WTC11 (cell line): ENCODE measurements around the gene MITF. TPM values are rescaled to one million over a fixed set of nuclear protein-coding genes. Genes with fewer than 3 reads are reported as not detected.

Experiments used
- ATAC-seq: fragments of 200-7000 bp; cut with Tn5 transposase; 2 replicates; pipeline ENCODE4 v1.10.0; 2021; ENCODE audit warnings: mild to moderate bottlenecking, moderate library complexity
- CTCF ChIA-PET: fragments of 300-600 bp; sonication (Branson Sonifier 250); formaldehyde crosslinking; loops from one replicate; lab custom pipeline; 2021; ENCODE audit warnings: antibody characterized with exemption; lab: Charles Lee
- POLR2A ChIA-PET: fragments of 350-600 bp; sonication (Branson Sonifier 250); formaldehyde crosslinking; loops from one replicate; lab custom pipeline; 2021; ENCODE audit warnings: antibody characterized with exemption; lab: Charles Lee
- DNase-seq: peaks from one replicate; pipeline ENCODE4 v3.0.0; 2021; ENCODE audit warnings: low spot score
- H3K27ac Mint-ChIP-seq: 2 replicates; pipeline ENCODE4 v1.8.0; 2021; ENCODE audit warnings: mixed read lengths
- H3K27me3 Mint-ChIP-seq: 2 replicates; pipeline ENCODE4 v1.8.0; 2021; ENCODE audit warnings: low read depth, mild to moderate bottlenecking, moderate library complexity, mixed read lengths
- H3K36me3 Mint-ChIP-seq: 2 replicates; pipeline ENCODE4 v1.8.0; 2021; ENCODE audit warnings: mixed read lengths
- H3K4me1 Mint-ChIP-seq: 2 replicates; pipeline ENCODE4 v1.8.0; 2022; ENCODE audit warnings: mixed read lengths
- H3K4me3 Mint-ChIP-seq: 2 replicates; pipeline ENCODE4 v1.8.0; 2021; ENCODE audit warnings: mild to moderate bottlenecking, moderate library complexity, mixed read lengths
- H3K9me3 Mint-ChIP-seq: 2 replicates; pipeline ENCODE4 v1.8.0; 2021; ENCODE audit warnings: mixed read lengths
- CTCF ChIP-seq: fragments of 200-600 bp; IDR thresholded peaks from 2 replicates; pipeline ENCODE4 v1.8.0; 2022; ENCODE audit warnings: antibody characterized with exemption
- ESRRA ChIP-seq: sonication (generic); formaldehyde crosslinking; IDR thresholded peaks from 2 replicates; pipeline ENCODE4 v1.8.1; 2022; ENCODE audit warnings: mild to moderate bottlenecking, missing genetic modification reagents, borderline replicate concordance
- ETV6 ChIP-seq: sonication (generic); formaldehyde crosslinking; IDR thresholded peaks from 2 replicates; pipeline ENCODE4 v1.8.1; 2022; ENCODE audit warnings: mild to moderate bottlenecking, missing genetic modification reagents
- FOXP4 ChIP-seq: sonication (generic); formaldehyde crosslinking; IDR thresholded peaks from 2 replicates; pipeline ENCODE4 v1.8.0; 2022; ENCODE audit warnings: mild to moderate bottlenecking, missing genetic modification reagents
- HMGA2 ChIP-seq: fragments of 250-450 bp; sonication (Bioruptor Pico); IDR thresholded peaks from 2 replicates; pipeline ENCODE4 v1.4.0; 2021; ENCODE audit warnings: mild to moderate bottlenecking, moderate library complexity
- JAZF1 ChIP-seq: fragments of 250-450 bp; sonication (Bioruptor Pico); IDR thresholded peaks from 2 replicates; pipeline ENCODE4 v1.9.0; 2021; ENCODE audit warnings: moderate library complexity, mild to moderate bottlenecking, inconsistent platforms
- MYBL2 ChIP-seq: sonication (generic); formaldehyde crosslinking; IDR thresholded peaks from 2 replicates; pipeline ENCODE4 v1.8.1; 2023; ENCODE audit warnings: mild to moderate bottlenecking, moderate library complexity, missing genetic modification reagents
- NFATC4 ChIP-seq: fragments of 250-450 bp; sonication (Bioruptor Pico); IDR thresholded peaks from 2 replicates; pipeline ENCODE4 v1.9.0; 2021; ENCODE audit warnings: mild to moderate bottlenecking
- NFYB ChIP-seq: sonication (generic); formaldehyde crosslinking; conservative IDR thresholded peaks from 2 replicates; pipeline ENCODE4 v1.8.0; 2022; ENCODE audit warnings: low read depth, missing genetic modification reagents
- NR1H2 ChIP-seq: sonication (generic); formaldehyde crosslinking; IDR thresholded peaks from 2 replicates; pipeline ENCODE4 v1.9.0; 2021; ENCODE audit warnings: mild to moderate bottlenecking, moderate library complexity, missing genetic modification reagents
- OVOL2 ChIP-seq: fragments of 250-450 bp; sonication (Bioruptor Pico); IDR thresholded peaks from 2 replicates; pipeline ENCODE4 v1.9.0; 2021; ENCODE audit warnings: mild to moderate bottlenecking, borderline replicate concordance
- SP1 ChIP-seq: sonication (generic); formaldehyde crosslinking; conservative IDR thresholded peaks from 2 replicates; pipeline ENCODE4 v1.8.1; 2022; ENCODE audit warnings: missing genetic modification reagents
- TCF7 ChIP-seq: sonication (generic); formaldehyde crosslinking; IDR thresholded peaks from 2 replicates; pipeline ENCODE4 v1.8.0; 2022; ENCODE audit warnings: mild to moderate bottlenecking, low read depth, missing genetic modification reagents, moderate library complexity
- ZNF121 ChIP-seq: sonication (generic); formaldehyde crosslinking; IDR thresholded peaks from 2 replicates; pipeline ENCODE4 v1.8.0; 2023; ENCODE audit warnings: missing genetic modification reagents
- ZNF263 ChIP-seq: sonication (generic); formaldehyde crosslinking; IDR thresholded peaks from 2 replicates; pipeline ENCODE4 v1.8.1; 2022; ENCODE audit warnings: low read depth, mild to moderate bottlenecking, moderate library complexity, missing genetic modification reagents
- ZNF396 ChIP-seq: fragments of 250-450 bp; sonication (Bioruptor Pico); IDR thresholded peaks from 2 replicates; pipeline ENCODE4 v1.8.0; 2021; ENCODE audit warnings: mild to moderate bottlenecking, moderate library complexity, borderline replicate concordance
- ZNF425 ChIP-seq: fragments of 250-450 bp; sonication (Bioruptor Pico); conservative IDR thresholded peaks from 2 replicates; pipeline ENCODE4 v1.9.0; 2021; ENCODE audit warnings: mild to moderate bottlenecking
- ZNF671 ChIP-seq: fragments of 250-450 bp; sonication (Bioruptor Pico); IDR thresholded peaks from 2 replicates; pipeline ENCODE4 v1.8.0; 2021; ENCODE audit warnings: mild to moderate bottlenecking
- total RNA-seq: library from RNA; stranded (reverse); gene quantifications from 3 replicates; pipeline ENCODE4 v1.2.3, GENCODE V29; 2021

Gene MITF
- total RNA-seq, 1 experiment from 2014 or later, result 1.3 TPM

GRCh38 chr3:69772152-69772867, 33.0 kb downstream of the MITF start (continued):
- TF ChIP-seq SP1 (no peak), ZNF263 (no peak), FOXP4 (CRISPR knock-in tag) (no peak), NR1H2 (CRISPR knock-in tag) (no peak)
- TF ChIP-seq, all 79 proteins: peak for 0

GRCh38 chr3:69774029-69774428, 34.8 kb downstream of the MITF start:
- Mint-ChIP-seq H3K4me1 (peaks cover 13% of the 10 kb centered on the region), H3K4me3 (no peak overlapping the region), H3K9me3 (no peaks in the 10 kb centered on the region), H3K27me3 (no peaks in the 10 kb centered on the region; the same call in 1 of the 2 replicates), H3K36me3 (no peaks in the 10 kb centered on the region), H3K27ac (no peak overlapping the region)
- POLR2A ChIA-PET, result no interaction called here
- ATAC-seq (no peak), DNase-seq (no peak)
- CTCF ChIA-PET, result no interaction called here
- TF ChIP-seq JAZF1 (CRISPR knock-in tag) (no peak), CTCF (no peak), ZNF396 (CRISPR knock-in tag) (no peak), ETV6 (CRISPR knock-in tag) (no peak), OVOL2 (no peak), TCF7 (CRISPR knock-in tag) (no peak)

- DNase-seq (no peak), ATAC-seq (no peak)
- POLR2A ChIA-PET, result no interaction called here
- Mint-ChIP-seq H3K36me3 (no peaks in the 10 kb centered on the region), H3K9me3 (no peaks in the 10 kb centered on the region), H3K27ac (no peak overlapping the region), H3K27me3 (no peaks in the 10 kb centered on the region), H3K4me3 (no peak overlapping the region)
- CTCF ChIA-PET, result no interaction called here
- no peak for TF ChIP-seq MYBL2
- no peak for TF ChIP-seq HMGA2 (CRISPR knock-in tag)
- TF ChIP-seq NR1H2 (CRISPR knock-in tag), result no peak
- TF ChIP-seq ZNF121, result no peak
- no peak for TF ChIP-seq NFATC4 (CRISPR knock-in tag)
- TF ChIP-seq ESRRA (CRISPR knock-in tag), result no peak
- TF ChIP-seq ZNF671 (CRISPR knock-in tag), result no peak
- no peak for TF ChIP-seq FOXP4 (CRISPR knock-in tag)
- no peak for TF ChIP-seq ZNF425 (CRISPR knock-in tag)
- no peak for TF ChIP-seq NFYB (CRISPR knock-in tag)
- TF ChIP-seq, all 79 proteins: peak for 0
- peaks cover 5% of the 10 kb centered on the region; the same call in 1 of the 2 replicates for H3K4me1 Mint-ChIP-seq
These were observed 36.5 kb downstream of the MITF start for GRCh38 chr3:69775751-69776150.
